RCC 7860 (cell line): ENCODE measurements around the gene PI16.
A peak's percentile ranks its signal among the peaks of the same experiment; 100 is the strongest.

Experiments used
- DNase-seq: peaks from one replicate; pipeline ENCODE4 v3.0.0-alpha.2; 2015; ENCODE audit warnings: low spot score
- FAIRE-seq: peaks from 2 replicates; lab custom pipeline; 2012; peaks lifted over from hg19 to GRCh38; lab: Jason Lieb, UNC

The PI16 gene, protein sequence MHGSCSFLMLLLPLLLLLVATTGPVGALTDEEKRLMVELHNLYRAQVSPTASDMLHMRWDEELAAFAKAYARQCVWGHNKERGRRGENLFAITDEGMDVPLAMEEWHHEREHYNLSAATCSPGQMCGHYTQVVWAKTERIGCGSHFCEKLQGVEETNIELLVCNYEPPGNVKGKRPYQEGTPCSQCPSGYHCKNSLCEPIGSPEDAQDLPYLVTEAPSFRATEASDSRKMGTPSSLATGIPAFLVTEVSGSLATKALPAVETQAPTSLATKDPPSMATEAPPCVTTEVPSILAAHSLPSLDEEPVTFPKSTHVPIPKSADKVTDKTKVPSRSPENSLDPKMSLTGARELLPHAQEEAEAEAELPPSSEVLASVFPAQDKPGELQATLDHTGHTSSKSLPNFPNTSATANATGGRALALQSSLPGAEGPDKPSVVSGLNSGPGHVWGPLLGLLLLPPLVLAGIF

DNA sequence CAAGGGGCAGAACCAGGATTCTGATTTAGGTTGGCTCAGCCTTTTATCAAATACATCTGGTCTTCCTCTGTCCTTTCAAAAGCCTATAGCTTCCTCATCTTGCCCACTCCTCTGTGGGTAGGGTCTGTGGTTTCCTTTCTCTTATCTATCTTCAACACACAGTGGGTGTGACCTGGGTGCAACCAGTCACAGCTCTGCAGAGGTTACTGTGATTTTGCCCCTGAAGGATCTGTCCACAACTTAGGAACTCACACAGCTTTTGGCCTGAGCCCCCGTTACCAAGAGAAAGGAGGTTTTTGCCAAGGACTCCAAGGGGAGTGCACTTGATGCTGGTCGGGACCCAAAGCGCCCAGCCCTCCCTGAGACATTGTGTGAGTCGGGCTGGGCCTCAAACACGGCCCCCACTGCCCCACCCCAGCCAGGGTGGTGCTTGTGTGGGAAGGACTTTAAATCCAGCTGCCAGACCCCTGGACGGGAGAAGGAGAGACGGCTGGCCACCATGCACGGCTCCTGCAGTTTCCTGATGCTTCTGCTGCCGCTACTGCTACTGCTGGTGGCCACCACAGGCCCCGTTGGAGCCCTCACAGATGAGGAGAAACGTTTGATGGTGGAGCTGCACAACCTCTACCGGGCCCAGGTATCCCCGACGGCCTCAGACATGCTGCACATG is at the start of gene PI16:
Gene PI16 (plus strand): TSS at position 477 of the 670 bp plus-strand sequence. CDS start 23 bp downstream, at position 500.
- FAIRE-seq (no peak), DNase-seq (no peak)

DNA sequence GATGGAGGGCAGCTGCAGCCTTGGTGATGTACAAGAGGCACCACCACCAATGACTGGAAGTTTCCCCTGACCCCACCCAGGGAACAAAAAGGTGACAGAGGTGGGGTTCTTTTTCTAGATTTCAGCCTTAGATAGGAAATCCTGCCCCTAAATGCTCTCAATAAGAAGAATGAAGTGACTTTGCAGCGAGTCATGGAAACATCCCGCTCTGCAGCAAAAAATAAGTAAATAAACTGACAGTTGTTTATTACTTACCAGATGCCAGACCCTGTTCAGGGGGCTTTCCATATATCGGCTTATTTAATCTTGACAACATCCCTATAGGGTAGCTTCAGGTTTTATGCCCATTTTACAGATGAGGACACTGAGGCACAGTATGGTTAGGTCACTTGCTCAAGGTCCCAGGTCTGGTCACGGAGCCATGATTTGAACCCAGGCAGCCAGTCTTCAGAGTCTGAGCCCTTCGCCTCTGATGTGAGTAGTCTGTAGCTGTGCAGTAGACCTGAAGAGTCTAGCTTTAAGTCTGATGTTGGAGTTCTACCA is 49.6 kb upstream of the PI16 start:
- FAIRE-seq (no peak), DNase-seq (no peak)

DNA sequence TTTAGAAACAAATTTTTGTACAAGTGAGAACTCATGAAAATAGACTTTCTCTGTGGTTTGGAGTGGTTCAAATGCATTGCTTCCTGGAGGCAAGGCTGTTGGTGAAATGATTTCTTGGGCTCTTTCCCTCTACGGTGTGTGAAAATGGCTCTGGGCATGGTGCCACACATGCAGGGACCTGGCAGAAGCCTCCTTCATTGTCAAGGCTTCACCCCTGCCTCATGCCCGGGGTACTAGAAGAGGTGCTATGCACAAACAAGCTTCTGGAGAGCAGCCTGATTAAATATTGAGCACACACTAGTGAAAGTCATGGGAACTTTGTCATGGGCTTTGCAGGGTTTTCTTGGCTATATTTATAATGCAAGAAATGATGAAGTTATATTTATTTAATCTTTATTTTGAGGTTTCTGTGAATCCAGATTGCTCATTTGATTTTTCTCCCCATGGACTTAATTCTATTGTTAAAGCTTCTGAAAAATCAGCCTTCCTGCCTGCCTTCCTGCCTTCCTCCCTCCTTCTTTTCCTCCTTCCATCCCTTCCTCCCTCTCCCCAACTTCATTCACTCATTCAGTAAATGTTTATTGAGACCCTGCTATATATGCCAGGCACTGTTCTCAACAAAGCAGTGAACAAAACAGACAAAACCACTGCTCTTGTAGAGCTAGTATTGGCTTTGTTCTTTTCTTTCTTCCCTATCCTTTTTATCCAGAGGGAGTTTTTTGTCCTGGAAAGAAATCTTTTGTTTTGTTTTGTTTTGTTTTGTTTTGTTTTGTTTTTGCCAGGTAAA is 47.8 kb upstream of the PI16 start:
- FAIRE-seq (no peak), DNase-seq (no peak)

DNA sequence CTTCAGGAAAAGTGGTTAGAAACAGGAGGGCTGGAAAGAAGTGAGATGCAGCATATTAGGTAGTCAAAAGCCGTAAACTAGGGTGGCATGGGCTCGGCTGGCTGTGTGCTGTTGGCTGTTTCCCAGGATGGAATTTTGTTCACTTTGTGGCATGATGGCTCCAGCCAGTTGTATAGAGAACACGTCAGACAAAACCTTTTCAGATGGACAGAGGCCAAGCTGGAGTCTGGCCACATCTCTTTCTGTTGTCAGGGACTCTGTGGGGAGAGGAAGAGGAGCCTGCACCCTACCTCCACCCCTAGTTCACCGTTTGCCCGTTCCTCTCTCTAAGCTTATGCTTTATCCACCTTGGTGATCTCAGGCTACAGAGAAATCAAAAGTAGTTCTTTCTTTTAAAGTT is 46.8 kb upstream of the PI16 start:
- FAIRE-seq (no peak), DNase-seq (no peak)

DNA sequence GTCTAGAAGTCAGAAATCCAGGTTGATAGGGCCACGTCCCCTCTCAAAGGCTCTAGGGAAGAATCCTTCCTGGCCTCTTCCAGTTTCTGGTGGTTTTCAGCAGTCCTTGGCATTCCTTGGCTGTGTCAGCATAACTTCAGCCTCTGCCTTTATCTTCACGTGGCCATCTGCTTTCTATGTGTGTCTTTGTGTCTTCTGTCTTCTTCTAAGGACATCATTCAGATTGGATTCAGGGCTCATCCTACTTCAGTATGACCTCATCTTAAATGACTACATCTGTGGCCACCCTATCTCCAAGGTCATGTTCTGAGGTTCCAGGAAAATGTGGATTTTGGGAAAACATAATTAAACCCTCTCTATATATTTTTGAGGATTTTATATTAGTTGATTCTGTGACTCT is 45.8 kb upstream of the PI16 start:
- no peak for FAIRE-seq
- no peak for DNase-seq

DNA sequence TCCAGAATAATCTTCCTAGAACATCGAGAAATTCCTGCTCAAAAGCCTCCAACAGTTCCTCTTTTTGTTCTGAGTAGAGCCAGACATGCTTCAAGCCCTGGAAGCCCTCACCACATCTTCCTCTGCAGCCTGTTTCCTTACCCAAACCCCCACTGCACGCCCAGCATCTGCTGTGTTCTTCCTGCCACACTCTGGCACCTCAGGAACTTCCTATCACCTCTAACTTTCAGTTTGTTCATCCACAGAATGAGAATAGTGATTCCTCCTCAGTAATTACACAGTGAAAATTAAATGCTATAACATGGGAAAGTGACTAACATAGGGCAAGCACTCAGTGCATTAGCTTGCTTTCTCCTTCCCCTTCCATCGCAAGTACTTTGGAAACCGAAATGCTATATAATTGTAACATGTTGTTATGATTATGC is 42.5 kb upstream of the PI16 start:
- DNase-seq (no peak), FAIRE-seq (no peak)

DNA sequence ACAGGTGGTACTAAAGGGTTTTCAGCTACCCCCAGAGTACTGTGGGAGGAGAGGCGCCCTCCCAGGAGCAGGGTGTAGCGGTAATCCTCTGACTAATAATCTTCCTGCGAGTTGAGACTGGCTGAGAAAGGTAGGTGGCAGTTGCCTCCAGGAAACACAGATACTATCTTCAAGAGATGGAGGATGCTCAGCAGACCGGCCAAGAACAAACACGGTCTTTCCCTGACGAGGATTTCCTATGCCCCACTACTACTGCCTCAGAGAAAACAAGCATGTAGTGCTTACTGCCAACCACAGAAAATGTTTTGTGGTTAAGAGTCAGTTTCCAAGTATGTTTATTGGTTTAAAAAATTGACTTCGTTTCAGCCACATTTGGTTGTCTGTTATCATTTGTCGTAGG is 42.0 kb upstream of the PI16 start:
- DNase-seq (peak; percentile 62), FAIRE-seq (no peak)

DNA sequence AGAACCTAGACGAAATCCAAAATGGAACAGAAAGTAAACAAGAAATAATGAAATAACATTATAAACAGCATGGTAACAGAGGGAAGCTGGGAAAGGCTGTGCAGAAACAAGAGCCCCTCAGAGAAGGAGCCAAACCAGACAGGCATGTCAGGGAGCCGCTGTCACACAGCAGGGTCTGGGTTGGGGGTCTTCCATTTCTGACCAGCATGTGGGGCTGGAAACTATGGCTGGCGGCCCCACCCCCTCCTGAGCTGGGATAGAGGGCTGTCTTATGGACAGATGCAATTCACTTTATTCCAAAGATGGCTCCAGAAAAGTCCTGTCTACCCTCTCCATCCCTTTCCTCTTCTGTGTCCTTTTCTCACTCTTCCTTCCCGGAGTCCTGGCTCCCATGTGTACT is 41.5 kb upstream of the PI16 start:
- no peak for FAIRE-seq
- no peak for DNase-seq

DNA sequence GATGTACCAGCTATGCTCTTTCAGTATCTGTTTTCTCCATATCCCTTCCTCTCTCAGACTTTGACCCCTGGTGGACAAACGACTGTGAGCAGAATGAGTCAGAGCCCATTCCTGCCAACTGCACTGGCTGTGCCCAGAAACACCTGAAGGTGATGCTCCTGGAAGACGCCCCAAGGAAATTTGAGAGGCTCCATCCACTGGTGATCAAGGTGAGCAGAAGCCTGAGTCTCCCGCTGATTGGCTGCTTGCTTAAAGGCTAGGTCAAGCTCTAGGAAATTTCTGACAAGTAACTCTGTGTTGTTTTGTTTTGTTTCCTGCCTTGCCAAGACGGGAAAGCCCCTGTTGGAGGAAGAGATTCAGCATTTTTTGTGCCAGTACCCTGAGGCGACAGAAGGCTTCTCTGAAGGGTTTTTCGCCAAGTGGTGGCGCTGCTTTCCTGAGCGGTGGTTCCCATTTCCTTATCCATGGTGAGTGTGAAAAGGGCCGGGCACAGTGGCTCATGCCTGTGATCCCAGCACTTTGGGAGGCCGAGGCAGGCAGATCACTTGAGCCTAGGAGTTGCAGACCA is 40.2 kb upstream of the PI16 start:
- peak; percentile 39 for DNase-seq
- FAIRE-seq, result no peak

DNA sequence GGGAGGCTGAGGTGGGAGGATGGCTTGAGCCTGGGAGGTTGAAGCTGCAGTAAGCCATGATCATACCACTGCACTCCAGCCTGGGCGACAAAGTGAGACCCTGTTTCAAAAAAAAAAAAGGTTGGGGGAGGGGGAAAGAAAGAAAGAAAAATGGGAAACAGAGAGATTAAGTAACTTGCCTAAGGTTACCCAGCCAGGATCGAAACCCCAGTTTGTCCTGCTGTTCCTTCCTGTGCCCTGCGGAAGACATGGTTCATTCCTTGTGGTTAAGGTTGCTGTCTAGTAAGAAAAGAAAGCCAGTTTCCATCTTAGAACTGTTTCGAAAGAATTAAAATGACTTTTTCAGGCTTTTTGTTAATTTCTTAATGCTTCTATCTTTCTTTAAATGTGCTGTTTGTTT is 38.9 kb upstream of the PI16 start:
- FAIRE-seq (no peak), DNase-seq (no peak)

DNA sequence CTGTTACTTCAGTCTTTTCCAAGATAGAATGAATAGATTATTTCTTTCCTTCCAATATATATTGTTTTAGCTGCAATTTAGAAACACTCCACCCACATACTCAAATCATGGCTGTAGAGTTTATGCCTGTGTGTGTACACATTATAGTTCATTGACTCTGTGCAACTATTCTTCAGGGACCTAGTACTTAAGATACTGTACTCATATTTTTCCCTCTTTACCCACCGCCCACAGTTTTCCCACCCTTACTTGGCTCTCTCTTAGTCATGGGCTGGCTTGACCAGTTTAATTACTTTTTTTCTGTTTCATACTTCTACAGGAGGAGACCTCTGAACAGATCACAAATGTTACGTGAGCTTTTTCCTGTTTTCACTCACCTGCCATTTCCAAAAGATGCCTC is 38.4 kb upstream of the PI16 start:
- FAIRE-seq (no peak), DNase-seq (no peak)

DNA sequence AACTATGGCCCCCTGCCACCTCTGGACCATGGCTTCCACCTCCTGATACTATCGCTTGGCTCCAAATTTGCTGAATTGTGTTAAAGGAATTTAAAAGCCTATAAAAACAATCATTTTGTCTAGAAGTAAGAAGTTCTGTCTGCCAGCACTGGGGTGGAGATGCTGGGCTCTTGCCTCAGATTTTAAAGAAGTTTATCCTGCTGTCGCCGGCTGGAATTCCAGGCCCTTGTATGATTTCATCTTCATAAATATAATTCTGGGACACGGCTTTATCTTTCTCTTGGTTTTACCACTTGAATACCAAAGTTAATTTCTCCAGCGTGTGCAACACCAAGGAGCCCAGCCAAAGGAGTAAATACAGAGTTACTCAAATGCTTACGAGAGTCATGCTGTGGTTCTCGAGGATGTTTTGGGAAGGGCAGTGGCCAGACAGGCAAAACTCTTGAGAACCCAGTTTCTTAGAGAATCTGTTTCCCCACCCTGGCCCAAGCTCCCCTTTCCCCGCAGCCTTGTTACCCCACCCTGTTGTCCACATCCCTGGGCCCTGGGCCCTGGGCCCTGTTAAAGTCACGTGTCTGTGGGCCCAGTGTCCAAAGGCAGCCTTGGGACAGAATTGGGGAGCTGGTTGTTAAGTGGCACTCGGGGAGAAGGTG is 36.9 kb upstream of the PI16 start:
- DNase-seq, result no peak

DNA sequence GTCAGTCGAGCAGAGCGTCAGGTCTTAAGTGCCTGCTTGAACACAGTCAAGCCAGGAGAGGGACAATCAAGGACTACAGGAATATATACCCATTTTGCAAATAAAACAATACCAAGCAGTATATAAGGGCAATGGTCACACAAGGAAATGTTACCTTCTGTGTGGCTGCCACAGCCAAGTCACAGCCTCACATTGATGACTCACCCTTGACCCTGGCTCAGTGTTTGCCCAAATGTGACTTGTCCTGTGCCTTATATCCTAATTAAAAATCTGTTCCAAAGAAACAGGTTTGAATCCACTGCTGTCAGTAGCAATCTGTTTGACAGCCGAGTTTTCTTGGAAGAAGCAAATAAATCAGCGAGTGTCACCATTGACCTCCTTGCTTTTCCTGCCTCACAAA is 34.5 kb upstream of the PI16 start:
- no peak for DNase-seq
- FAIRE-seq, result no peak

More for the DNA sequence above, 36.9 kb upstream of the PI16 start:
- FAIRE-seq, result no peak

DNA sequence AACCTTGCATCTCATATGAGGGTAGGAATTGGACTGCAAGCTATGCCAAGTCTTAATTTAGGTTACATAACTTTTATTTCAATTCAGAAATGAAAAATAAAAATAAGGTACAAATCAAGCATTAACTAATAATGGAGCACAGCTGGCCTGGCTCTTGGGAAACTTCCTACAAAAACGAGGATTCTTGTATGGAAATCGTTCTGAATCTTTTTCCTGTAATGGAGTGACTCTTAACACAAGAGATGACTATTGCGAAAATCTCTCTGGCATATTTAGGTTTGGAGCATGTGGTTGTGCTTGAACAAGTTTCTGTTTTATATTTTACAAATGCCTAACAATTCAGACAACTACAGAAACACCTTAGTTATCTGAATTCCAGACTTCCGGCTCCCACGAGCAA is 34.0 kb upstream of the PI16 start:
- no peak for DNase-seq
- FAIRE-seq, result no peak

DNA sequence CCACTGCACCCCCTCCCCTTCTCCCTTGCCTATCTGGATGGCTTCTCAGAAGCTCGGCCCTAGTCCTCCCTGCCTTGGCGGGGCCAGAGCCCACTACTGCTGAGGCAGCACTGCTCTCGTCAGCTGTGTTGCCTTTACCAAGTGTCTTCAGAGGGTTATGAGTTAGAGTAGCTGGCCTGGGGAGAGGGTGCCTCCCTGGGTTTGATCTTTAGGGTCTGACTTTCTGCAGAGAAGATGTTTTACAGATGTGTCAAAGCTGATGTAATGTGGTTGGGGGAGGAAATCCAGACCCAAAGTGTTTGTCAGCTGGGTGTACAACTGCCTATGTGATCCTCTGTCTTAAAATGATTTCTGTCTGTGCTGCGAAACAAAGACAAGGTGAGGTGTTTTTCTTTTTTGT is 30.4 kb upstream of the PI16 start:
- no peak for FAIRE-seq
- DNase-seq, result no peak

DNA sequence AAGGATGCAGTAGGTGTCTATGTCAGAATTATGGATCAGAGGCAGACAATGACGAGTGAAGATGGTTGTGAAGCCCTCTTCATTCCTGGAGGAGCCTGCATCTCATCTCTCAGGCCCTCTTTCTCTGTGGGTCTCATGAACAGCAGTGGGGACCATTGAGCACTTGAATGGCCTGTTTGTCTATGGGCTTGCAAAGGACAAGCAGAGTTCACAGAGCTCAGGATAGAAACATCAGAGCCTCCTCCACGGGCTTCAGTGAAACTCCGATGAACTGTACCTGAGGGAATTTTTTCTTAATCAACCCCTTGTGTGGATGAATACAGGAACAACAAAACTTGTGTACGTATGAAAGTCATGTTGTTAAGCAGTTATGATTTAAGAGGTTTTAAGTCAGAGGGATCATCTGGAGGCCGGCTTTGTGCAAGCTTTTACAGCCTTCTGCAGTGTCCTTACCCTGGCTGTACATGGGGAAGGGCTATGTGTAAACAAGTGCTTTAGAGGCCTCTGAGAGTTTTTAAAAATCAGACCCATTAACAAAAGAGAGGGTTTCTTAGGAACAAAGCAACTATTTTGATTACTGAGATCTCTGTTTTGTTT is 29.7 kb upstream of the PI16 start:
- no peak for FAIRE-seq
- no peak for DNase-seq

DNA sequence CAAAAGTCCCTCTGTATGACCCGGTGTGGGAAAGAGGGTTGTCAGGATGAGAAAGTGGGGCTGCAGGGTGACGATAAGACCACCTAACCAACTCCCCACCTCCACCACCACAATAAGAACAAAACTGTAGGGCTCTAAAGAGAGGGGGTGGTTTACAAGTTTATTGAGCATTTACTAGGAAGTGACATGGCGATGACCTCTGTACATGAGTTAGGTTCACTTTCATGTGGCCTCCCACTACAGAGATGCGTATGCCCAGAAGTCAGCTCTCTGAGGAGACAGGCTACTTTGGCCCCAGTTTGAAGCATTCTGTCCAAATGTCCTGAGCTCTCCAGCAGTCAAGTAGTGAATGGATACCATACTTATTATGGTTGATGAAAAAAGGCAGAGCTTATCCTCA is 28.7 kb upstream of the PI16 start:
- no peak for DNase-seq
- FAIRE-seq, result no peak

DNA sequence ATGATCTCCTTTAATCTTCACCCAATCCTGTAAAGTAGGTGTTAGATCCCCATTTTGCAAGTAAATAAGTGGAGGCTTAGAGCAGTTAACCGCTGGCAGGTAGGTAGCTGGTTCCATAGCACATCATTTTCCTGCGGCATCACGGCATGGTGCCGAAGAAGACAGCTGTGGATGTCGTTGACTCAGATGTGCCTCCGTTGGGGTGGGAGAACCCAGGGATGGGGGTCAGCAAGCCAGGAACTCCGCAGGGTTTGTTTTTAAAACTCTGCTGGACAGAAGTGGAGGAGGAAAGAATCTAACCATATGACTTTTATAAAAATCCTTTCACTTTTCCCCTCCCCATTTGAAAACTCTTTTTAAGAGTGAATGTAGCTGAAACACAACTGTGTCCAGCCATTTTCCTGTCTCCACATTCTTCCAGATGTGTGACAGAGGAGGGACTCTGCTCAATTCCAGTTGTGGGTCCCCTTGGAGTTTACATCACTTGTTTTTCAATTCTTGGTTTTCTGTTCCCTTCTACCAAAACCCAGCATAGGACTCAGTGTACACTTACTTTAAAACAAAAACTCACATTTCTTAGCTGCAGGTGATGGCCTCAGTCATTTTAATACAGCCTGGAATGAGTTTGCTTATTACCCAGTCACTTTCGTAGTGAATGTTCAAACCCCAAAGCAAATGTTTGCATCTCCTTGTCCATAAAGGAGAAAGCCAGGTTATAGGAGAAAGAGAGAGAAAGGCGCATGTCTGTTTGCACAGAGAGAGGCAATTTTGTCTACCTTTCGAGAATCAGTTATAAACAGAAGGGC is 27.6 kb upstream of the PI16 start:
- DNase-seq (no peak), FAIRE-seq (no peak)
